ENCODE data around the gene MAD1L1. TPM values are rescaled to one million over a fixed set of nuclear protein-coding genes. Genes with fewer than 3 reads are reported as not detected.

MAD1L1 gene
- total and polyA plus RNA-seq, 4 donors = 43.0 to 54.9 (median 49.9) TPM

GRCh38 chr7:2105917-2106316 is 126.8 kb downstream of the MAD1L1 start:
- 89 to 99% methylated on average over 13 to 17 of the region's 17 CpGs for WGBS, 2 donors
- Histone ChIP-seq H3K9ac (ENCODE audit: insufficient read depth in 1 of 2, low read length in 2 of 2) (no peak overlapping the region), H3K9me3 (ENCODE audit: control insufficient read depth in 4 of 4, insufficient read depth in 3 of 4, low read length in 3 of 4) (peaks cover 0 to 6% (median 0%) of the 10 kb centered on the region in 4 donors), H3K27me3 (ENCODE audit: control insufficient read depth in 3 of 3, insufficient read depth in 3 of 3, low read length in 2 of 3) (no peaks in the 10 kb centered on the region), H3K27ac (ENCODE audit: low read depth in 1 of 2, low read length in 1 of 2) (no peak overlapping the region), H3K4me3 (no peak overlapping the region), H3K36me3 (ENCODE audit: control insufficient read depth in 4 of 4, insufficient read depth in 4 of 4, low read length in 4 of 4) (no peaks in the 10 kb centered on the region), H3K4me1 (ENCODE audit: control insufficient read depth in 5 of 5, insufficient read depth in 5 of 5, low read length in 5 of 5) (peaks cover 0 to 77% (median 12%) of the 10 kb centered on the region in 5 donors)
- TF ChIP-seq, protein P1, sequence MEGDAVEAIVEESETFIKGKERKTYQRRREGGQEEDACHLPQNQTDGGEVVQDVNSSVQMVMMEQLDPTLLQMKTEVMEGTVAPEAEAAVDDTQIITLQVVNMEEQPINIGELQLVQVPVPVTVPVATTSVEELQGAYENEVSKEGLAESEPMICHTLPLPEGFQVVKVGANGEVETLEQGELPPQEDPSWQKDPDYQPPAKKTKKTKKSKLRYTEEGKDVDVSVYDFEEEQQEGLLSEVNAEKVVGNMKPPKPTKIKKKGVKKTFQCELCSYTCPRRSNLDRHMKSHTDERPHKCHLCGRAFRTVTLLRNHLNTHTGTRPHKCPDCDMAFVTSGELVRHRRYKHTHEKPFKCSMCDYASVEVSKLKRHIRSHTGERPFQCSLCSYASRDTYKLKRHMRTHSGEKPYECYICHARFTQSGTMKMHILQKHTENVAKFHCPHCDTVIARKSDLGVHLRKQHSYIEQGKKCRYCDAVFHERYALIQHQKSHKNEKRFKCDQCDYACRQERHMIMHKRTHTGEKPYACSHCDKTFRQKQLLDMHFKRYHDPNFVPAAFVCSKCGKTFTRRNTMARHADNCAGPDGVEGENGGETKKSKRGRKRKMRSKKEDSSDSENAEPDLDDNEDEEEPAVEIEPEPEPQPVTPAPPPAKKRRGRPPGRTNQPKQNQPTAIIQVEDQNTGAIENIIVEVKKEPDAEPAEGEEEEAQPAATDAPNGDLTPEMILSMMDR (IDR thresholded peaks at IDR 0.05; ENCODE audit: control extremely low read depth, extremely low read depth) = no peak
- ATAC-seq (ENCODE audit: insufficient read depth, low FRiP score) (no peak), DNase-seq (no peak)

- H3K36me3 ChIP-seq (ENCODE audit: control insufficient read depth in 4 of 4, insufficient read depth in 4 of 4, low read length in 4 of 4) = no peaks in the 10 kb centered on the region
- no peak for ATAC-seq (ENCODE audit: insufficient read depth, low FRiP score)
- H3K9ac ChIP-seq (ENCODE audit: insufficient read depth in 1 of 2, low read length in 2 of 2) = no peak overlapping the region
- H3K9me3 ChIP-seq (ENCODE audit: control insufficient read depth in 4 of 4, insufficient read depth in 3 of 4, low read length in 3 of 4) = peaks cover 0 to 6% (median 0%) of the 10 kb centered on the region in 4 donors
- no peaks in the 10 kb centered on the region for H3K27me3 ChIP-seq (ENCODE audit: control insufficient read depth in 3 of 3, insufficient read depth in 3 of 3, low read length in 2 of 3)
- no peak for DNase-seq
- WGBS, 2 donors = 77 to 89% methylated on average over 13 of the region's 13 CpGs
- TF ChIP-seq, protein P1 (IDR thresholded peaks at IDR 0.05; ENCODE audit: control extremely low read depth, extremely low read depth) = no peak
- H3K27ac ChIP-seq (ENCODE audit: low read depth in 1 of 2, low read length in 1 of 2) = no peak overlapping the region
- H3K4me1 ChIP-seq (ENCODE audit: control insufficient read depth in 5 of 5, insufficient read depth in 5 of 5, low read length in 5 of 5) = peaks cover 0 to 77% (median 12%) of the 10 kb centered on the region in 5 donors
- no peak overlapping the region for H3K4me3 ChIP-seq
Measured at GRCh38 chr7:2105280-2105679, 127.5 kb downstream of the MAD1L1 start.

DNA sequence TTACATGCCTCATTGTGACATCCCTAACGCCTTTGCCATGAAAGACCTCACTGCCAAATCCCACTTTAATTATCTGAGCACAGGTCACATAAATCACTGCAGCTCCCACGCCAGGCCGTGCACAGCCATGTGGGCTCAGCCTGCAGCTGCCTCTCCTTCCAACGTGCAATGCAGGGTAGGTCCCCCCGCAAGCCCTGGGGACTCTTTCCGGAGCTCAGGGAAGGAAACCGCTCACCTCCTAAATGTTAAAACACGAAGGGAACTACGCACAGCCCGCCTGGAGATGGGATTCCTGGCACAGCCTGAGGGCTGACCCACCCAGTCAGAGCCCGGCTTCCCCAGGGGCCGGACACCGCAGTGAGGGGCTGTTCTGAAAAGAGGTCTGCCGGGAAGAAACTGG is 128.0 kb downstream of the MAD1L1 start:
- TF ChIP-seq, protein P1 (IDR thresholded peaks at IDR 0.05; ENCODE audit: control extremely low read depth, extremely low read depth) = no peak
- no peaks in the 10 kb centered on the region for H3K27me3 ChIP-seq (ENCODE audit: control insufficient read depth in 3 of 3, insufficient read depth in 3 of 3, low read length in 2 of 3)
- H3K27ac ChIP-seq (ENCODE audit: low read depth in 1 of 2, low read length in 1 of 2) = no peak overlapping the region
- H3K36me3 ChIP-seq (ENCODE audit: control insufficient read depth in 4 of 4, insufficient read depth in 4 of 4, low read length in 4 of 4) = no peaks in the 10 kb centered on the region
- no peak for DNase-seq
- H3K4me1 ChIP-seq (ENCODE audit: control insufficient read depth in 5 of 5, insufficient read depth in 5 of 5, low read length in 5 of 5) = peaks cover 0 to 77% (median 11%) of the 10 kb centered on the region in 5 donors
- no peak overlapping the region for H3K4me3 ChIP-seq
- H3K9me3 ChIP-seq (ENCODE audit: control insufficient read depth in 4 of 4, insufficient read depth in 3 of 4, low read length in 3 of 4) = peaks cover 0 to 6% (median 0%) of the 10 kb centered on the region in 4 donors
- no peak overlapping the region for H3K9ac ChIP-seq (ENCODE audit: insufficient read depth in 1 of 2, low read length in 2 of 2)
- WGBS, 2 donors = 80 to 85% methylated on average over 14 of the region's 14 CpGs
- ATAC-seq (ENCODE audit: insufficient read depth, low FRiP score) = no peak
